ENCODE measurements around the gene WARS2. TPM values are rescaled to one million over a fixed set of nuclear protein-coding genes. Genes with fewer than 3 reads are reported as not detected.

The WARS2 gene
- polyA plus RNA-seq, 2 of the 4 experiments (the other 2 are of a cell fraction) = 5.9 to 7.9 TPM

DNA sequence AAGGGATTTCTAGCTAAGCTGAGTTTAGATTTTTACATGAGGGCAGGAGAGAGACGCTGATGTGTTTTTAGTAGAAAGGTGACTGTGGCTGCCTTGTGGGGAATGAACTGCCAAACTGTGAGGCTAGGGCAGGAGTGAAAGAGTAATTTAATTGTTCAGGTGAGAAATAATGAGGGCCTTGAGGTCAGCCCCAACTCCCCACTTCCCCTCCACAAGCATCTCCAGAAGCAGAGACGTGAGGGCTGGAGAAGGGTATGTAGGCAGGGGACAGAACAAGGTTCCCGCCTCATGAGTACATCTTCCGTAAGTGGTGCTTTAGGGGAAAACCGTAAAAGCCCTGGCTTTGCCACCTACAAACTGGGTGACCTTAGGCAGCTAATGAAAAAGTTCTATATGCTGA is 70.8 kb downstream of the WARS2 start:
- Histone ChIP-seq H3K4me2 (no peak overlapping the region), H3K9me3 (no peaks in the 10 kb centered on the region), H3K4me1 (no peaks in the 10 kb centered on the region), H3K27ac (no peak overlapping the region), H3K4me3 (no peak overlapping the region)
- FAIRE-seq (no peak), DNase-seq (ENCODE audit: low read depth in 1 of 2, low spot score in 1 of 2) (no peak), ATAC-seq (no peak)
- ChIA-PET POLR2A (no interaction called here), CTCF (interaction anchor here (0.7 kb wide), 1 partner anchor 12 kb away, joined by 4 read pairs; no protein-coding TSS in a partner anchor)
- 84% methylated on average over 5 of the region's 5 CpGs for WGBS (ENCODE audit: missing lambda C conversion rate)
- no peak for TF ChIP-seq POLR2A (IDR thresholded peaks at IDR 0.05; ENCODE audit: low read length)
- TF ChIP-seq JUN (IDR thresholded peaks at IDR 0.05) = no peak
- TF ChIP-seq POLR2AphosphoS2 (conservative IDR thresholded peaks at IDR 0.05; ENCODE audit: low read length) = no peak
- TF ChIP-seq, protein P1, sequence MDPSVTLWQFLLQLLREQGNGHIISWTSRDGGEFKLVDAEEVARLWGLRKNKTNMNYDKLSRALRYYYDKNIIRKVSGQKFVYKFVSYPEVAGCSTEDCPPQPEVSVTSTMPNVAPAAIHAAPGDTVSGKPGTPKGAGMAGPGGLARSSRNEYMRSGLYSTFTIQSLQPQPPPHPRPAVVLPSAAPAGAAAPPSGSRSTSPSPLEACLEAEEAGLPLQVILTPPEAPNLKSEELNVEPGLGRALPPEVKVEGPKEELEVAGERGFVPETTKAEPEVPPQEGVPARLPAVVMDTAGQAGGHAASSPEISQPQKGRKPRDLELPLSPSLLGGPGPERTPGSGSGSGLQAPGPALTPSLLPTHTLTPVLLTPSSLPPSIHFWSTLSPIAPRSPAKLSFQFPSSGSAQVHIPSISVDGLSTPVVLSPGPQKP (IDR thresholded peaks at IDR 0.05; ENCODE audit: low read depth, low read length) = no peak
- TF ChIP-seq BCL3 (IDR thresholded peaks at IDR 0.05) = no peak
- TF ChIP-seq ZFP36 (IDR thresholded peaks at IDR 0.05; ENCODE audit: borderline replicate concordance, partially characterized antibody) = no peak
- no peak for TF ChIP-seq EHMT2 (IDR thresholded peaks at IDR 0.05; ENCODE audit: low read depth)
- no peak for TF ChIP-seq MAFK (IDR thresholded peaks at IDR 0.05; ENCODE audit: partially characterized antibody)
- TF ChIP-seq FOSL2 (IDR thresholded peaks at IDR 0.05) = no peak
- TF ChIP-seq FOSL2 (CRISPR knock-in tag; IDR thresholded peaks at IDR 0.05) = no peak
- no peak for TF ChIP-seq RAD21 (conservative IDR thresholded peaks at IDR 0.05 in 1 of 2, IDR thresholded peaks at IDR 0.05 in 1 of 2)

DNA sequence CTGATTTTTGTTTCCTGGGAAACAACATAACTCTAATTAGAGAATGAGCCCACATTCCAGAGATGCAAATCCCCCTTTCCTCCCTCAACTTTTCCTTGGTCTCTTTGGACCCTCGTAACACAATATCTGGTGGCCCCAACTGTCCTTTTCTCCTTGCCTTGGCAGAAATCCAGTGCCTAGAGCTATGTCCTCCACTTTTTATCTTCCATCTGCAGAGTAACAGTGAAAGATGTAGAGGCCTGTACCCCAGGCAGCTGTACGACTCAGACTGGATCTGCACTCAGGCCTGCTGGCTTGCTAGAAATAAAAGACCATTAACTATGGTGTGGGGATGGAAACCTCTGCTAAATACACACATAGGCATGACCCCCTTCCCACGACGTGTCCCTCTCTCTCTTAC is 72.0 kb downstream of the WARS2 start:
- CTCF ChIA-PET = no interaction called here
- Histone ChIP-seq H3K4me2 (no peak overlapping the region), H3K27ac (no peak overlapping the region), H3K9me3 (no peaks in the 10 kb centered on the region), H3K4me3 (no peak overlapping the region), H3K4me1 (no peaks in the 10 kb centered on the region)
- no peak for FAIRE-seq
- TF ChIP-seq MAFK (IDR thresholded peaks at IDR 0.05; ENCODE audit: partially characterized antibody) (no peak), ZC3H11A (IDR thresholded peaks at IDR 0.05) (no peak), KDM1A (IDR thresholded peaks at IDR 0.05; ENCODE audit: low read depth) (no peak), HOXA7 (CRISPR knock-in tag; IDR thresholded peaks at IDR 0.05) (no peak), CHD4 (IDR thresholded peaks at IDR 0.05; ENCODE audit: borderline replicate concordance) (no peak)
- 85% methylated on average over 4 of the region's 4 CpGs for WGBS (ENCODE audit: missing lambda C conversion rate)
- no peak for ATAC-seq
- POLR2A ChIA-PET = no interaction called here
- no peak for DNase-seq (ENCODE audit: low read depth in 1 of 2, low spot score in 1 of 2)

GRCh38 chr1:119061700-119062099 is 78.8 kb downstream of the WARS2 start:
- ChIA-PET CTCF (no interaction called here), POLR2A (no interaction called here)
- no peak for ATAC-seq
- no peak for DNase-seq (ENCODE audit: low read depth in 1 of 2, low spot score in 1 of 2)
- H3K4me3 ChIP-seq = no peak overlapping the region
- H3K4me2 ChIP-seq = no peak overlapping the region
- H3K4me1 ChIP-seq = no peaks in the 10 kb centered on the region
- H3K27ac ChIP-seq = no peak overlapping the region
- TF ChIP-seq CHD4 (IDR thresholded peaks at IDR 0.05; ENCODE audit: borderline replicate concordance) (no peak), RAD21 (conservative IDR thresholded peaks at IDR 0.05 in 1 of 2, IDR thresholded peaks at IDR 0.05 in 1 of 2) (no peak), ZSCAN20 (CRISPR knock-in tag; IDR thresholded peaks at IDR 0.05) (no peak), BCL3 (IDR thresholded peaks at IDR 0.05) (no peak), POLR2A (IDR thresholded peaks at IDR 0.05; ENCODE audit: low read length) (no peak), HMGXB4 (CRISPR knock-in tag; IDR thresholded peaks at IDR 0.05; ENCODE audit: borderline replicate concordance) (no peak), MAZ (IDR thresholded peaks at IDR 0.05; ENCODE audit: borderline replicate concordance, low read depth, low read length) (no peak), MYC (IDR thresholded peaks at IDR 0.05; ENCODE audit: borderline replicate concordance, low read length) (no peak), HES2 (IDR thresholded peaks at IDR 0.05) (no peak), RCOR1 (IDR thresholded peaks at IDR 0.05; ENCODE audit: low read depth, low read length) (no peak), HEYL (CRISPR knock-in tag; IDR thresholded peaks at IDR 0.05) (no peak), SMC3 (IDR thresholded peaks at IDR 0.05) (no peak), TFCP2L1 (CRISPR knock-in tag; IDR thresholded peaks at IDR 0.05) (no peak)
- TF ChIP-seq, protein P1 (IDR thresholded peaks at IDR 0.05; ENCODE audit: low read depth, low read length) = no peak
- H3K9me3 ChIP-seq = no peaks in the 10 kb centered on the region
- no peak for FAIRE-seq
